ENCODE results near the gene HAND2.

GRCh38 chr4:173538909-173539445 lies 8.9 kb upstream of the HAND2 start:
- TF ChIP-seq CTCF (IDR thresholded peaks at IDR 0.05) (no peak), POLR2A (IDR thresholded peaks at IDR 0.05) (no peak)

Measured in lower leg skin (tissue), 3 donors.